ENCODE data around the gene FOXK1.

The FOXK1 gene

DNA sequence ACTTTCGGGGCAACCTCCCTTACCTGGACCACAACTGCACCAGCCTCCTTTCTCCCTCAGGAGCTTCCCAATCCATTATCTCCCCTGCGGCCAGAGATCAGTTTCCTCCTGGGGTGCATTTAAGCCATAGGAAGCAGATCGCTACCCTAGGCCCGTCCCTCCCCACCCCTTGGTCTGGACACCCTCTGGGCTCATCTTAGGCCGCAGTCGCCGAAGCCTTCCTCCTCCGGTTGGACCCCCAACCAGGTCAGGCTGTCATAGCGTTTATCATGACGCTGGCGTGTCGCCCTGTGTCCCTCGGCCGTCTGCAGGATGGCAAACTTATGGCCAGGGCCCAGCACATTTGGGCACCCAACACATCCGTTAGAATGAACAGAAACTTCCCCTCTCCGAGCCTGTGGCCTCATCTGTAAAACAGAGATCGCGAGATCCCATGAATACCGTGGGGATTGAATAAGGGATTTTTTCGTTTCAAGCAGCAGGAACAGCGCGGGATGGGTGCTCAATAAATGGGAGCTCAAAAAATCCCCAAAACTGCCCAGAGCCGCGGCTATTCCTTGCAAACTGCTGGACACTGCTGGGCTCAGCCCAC lies 92.7 kb downstream of the FOXK1 start:
- peak; percentile 48; the same call in 1 of the 2 replicates for TF ChIP-seq MZF1 (tag by site-specific recombination; IDR thresholded peaks at IDR 0.05; ENCODE audit: borderline replicate concordance)
- TF ChIP-seq OVOL3 (tag by site-specific recombination; IDR thresholded peaks at IDR 0.05), result no peak
- no peak for TF ChIP-seq ZNF510 (tag by site-specific recombination; IDR thresholded peaks at IDR 0.05; ENCODE audit: insufficient replicate concordance)
- no peak for TF ChIP-seq SALL2 (tag by site-specific recombination; IDR thresholded peaks at IDR 0.05; ENCODE audit: borderline replicate concordance)

DNA sequence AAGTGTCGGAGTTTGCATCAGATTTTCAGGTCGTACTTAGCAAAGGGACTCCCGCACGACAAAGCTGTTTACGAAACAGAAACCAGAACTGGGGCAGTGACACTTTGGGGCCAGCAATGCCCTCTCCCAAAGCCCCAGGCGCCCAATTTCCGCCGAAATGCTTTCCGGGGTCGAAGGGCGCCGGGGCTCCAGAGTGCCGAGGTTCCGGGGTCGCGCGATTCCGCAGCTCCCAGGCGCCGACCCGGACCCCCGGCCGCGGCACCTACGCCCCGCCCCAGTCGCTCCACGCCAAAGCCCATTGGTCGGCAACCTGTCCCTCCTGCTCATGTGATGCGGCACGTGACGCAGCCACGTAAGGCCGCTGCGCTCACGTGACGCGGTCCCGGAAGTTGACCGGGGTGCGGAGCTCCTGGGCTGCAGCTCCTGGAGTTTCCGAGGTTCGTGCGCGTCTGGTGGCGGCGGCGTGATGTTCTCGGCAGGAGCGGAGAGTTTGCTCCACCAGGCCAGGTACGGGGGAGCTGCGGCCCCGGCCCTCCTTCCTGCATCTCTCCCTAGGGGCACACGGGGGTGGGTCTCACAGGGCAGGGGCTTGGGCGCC lies 93.3 kb downstream of the FOXK1 start, which contains the start of gene AP5Z1:
AP5Z1 (plus strand) TSS at position 374 of the 598 bp plus-strand sequence; CDS start at position 467, 93 bp downstream.
- H3K4me3 ChIP-seq (ENCODE audit: low read depth, low read length), result peak within 1 kb of the TSS; percentile 73
- no peaks in the 10 kb centered on the region for H3K9me3 ChIP-seq (ENCODE audit: control insufficient read depth, insufficient read depth, low read depth, low read length)
- peak within 1 kb of the TSS; percentile 61; the same call in 1 of the 2 replicates for H3K27ac ChIP-seq (ENCODE audit: extremely low read depth, low read depth, low read length)
- CTCF ChIA-PET, result interaction anchor here (0.6 to 1.3 kb wide), 6 partner anchors 11 to 454 kb away, joined by 3 to 6 read pairs (median 3); partner anchors contain the start of gene RADIL
- POLR2A ChIA-PET, result interaction anchor here (0.6 to 2.1 kb wide), 18 partner anchors 8 to 340 kb away, joined by 3 to 15 read pairs (median 4); partner anchors contain the start of gene RBAK
- peaks cover 4% of the 10 kb centered on the region for H3K4me1 ChIP-seq (ENCODE audit: control insufficient read depth, insufficient read depth, low read length)
- H3K36me3 ChIP-seq (ENCODE audit: control insufficient read depth in 2 of 2, insufficient read depth in 1 of 2, low read length in 2 of 2), result peaks cover 0 to 7% of the 10 kb centered on the region in 2 experiments; a peak in 2 of 3 replicates
- peak; percentile 51; the same call in 1 of the 2 replicates for TF ChIP-seq ZNF394 (tag by site-specific recombination; IDR thresholded peaks at IDR 0.05; ENCODE audit: borderline replicate concordance)
- TF ChIP-seq ZNF558 (tag by site-specific recombination; IDR thresholded peaks at IDR 0.05), result no peak
- TF ChIP-seq, protein P1, sequence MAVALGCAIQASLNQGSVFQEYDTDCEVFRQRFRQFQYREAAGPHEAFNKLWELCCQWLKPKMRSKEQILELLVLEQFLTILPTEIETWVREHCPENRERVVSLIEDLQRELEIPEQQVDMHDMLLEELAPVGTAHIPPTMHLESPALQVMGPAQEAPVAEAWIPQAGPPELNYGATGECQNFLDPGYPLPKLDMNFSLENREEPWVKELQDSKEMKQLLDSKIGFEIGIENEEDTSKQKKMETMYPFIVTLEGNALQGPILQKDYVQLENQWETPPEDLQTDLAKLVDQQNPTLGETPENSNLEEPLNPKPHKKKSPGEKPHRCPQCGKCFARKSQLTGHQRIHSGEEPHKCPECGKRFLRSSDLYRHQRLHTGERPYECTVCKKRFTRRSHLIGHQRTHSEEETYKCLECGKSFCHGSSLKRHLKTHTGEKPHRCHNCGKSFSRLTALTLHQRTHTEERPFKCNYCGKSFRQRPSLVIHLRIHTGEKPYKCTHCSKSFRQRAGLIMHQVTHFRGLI (tag by site-specific recombination; IDR thresholded peaks at IDR 0.05), result no peak
- TF ChIP-seq ZNF76 (tag by site-specific recombination; IDR thresholded peaks at IDR 0.05; ENCODE audit: borderline replicate concordance, low read depth), result 0 out of 2 replicates have a peak, but pooled peaks have one; percentile 53
- TF ChIP-seq, protein P2, sequence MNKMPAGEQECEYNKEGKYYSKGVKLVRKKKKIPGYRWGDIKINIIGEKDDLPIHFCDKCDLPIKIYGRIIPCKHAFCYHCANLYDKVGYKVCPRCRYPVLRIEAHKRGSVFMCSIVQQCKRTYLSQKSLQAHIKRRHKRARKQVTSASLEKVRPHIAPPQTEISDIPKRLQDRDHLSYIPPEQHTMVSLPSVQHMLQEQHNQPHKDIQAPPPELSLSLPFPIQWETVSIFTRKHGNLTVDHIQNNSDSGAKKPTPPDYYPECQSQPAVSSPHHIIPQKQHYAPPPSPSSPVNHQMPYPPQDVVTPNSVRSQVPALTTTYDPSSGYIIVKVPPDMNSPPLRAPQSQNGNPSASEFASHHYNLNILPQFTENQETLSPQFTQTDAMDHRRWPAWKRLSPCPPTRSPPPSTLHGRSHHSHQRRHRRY (tag by site-specific recombination; IDR thresholded peaks at IDR 0.05), result no peak
- TF ChIP-seq, protein P3, sequence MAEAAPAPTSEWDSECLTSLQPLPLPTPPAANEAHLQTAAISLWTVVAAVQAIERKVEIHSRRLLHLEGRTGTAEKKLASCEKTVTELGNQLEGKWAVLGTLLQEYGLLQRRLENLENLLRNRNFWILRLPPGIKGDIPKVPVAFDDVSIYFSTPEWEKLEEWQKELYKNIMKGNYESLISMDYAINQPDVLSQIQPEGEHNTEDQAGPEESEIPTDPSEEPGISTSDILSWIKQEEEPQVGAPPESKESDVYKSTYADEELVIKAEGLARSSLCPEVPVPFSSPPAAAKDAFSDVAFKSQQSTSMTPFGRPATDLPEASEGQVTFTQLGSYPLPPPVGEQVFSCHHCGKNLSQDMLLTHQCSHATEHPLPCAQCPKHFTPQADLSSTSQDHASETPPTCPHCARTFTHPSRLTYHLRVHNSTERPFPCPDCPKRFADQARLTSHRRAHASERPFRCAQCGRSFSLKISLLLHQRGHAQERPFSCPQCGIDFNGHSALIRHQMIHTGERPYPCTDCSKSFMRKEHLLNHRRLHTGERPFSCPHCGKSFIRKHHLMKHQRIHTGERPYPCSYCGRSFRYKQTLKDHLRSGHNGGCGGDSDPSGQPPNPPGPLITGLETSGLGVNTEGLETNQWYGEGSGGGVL (tag by site-specific recombination; IDR thresholded peaks at IDR 0.05), result no peak
- peak; percentile 90 for TF ChIP-seq ZBTB8A (tag by site-specific recombination; IDR thresholded peaks at IDR 0.05)
- TF ChIP-seq ZNF202 (tag by site-specific recombination; IDR thresholded peaks at IDR 0.05; ENCODE audit: borderline replicate concordance), result no peak
- TF ChIP-seq ZNF561 (tag by site-specific recombination; IDR thresholded peaks at IDR 0.05; ENCODE audit: borderline replicate concordance), result peak; percentile 87
- TF ChIP-seq, protein P4, sequence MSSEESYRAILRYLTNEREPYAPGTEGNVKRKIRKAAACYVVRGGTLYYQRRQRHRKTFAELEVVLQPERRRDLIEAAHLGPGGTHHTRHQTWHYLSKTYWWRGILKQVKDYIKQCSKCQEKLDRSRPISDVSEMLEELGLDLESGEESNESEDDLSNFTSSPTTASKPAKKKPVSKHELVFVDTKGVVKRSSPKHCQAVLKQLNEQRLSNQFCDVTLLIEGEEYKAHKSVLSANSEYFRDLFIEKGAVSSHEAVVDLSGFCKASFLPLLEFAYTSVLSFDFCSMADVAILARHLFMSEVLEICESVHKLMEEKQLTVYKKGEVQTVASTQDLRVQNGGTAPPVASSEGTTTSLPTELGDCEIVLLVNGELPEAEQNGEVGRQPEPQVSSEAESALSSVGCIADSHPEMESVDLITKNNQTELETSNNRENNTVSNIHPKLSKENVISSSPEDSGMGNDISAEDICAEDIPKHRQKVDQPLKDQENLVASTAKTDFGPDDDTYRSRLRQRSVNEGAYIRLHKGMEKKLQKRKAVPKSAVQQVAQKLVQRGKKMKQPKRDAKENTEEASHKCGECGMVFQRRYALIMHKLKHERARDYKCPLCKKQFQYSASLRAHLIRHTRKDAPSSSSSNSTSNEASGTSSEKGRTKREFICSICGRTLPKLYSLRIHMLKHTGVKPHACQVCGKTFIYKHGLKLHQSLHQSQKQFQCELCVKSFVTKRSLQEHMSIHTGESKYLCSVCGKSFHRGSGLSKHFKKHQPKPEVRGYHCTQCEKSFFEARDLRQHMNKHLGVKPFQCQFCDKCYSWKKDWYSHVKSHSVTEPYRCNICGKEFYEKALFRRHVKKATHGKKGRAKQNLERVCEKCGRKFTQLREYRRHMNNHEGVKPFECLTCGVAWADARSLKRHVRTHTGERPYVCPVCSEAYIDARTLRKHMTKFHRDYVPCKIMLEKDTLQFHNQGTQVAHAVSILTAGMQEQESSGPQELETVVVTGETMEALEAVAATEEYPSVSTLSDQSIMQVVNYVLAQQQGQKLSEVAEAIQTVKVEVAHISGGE (tag by site-specific recombination; conservative IDR thresholded peaks at IDR 0.05; ENCODE audit: low read depth), result peak; percentile 95
- no peak for TF ChIP-seq ZNF239 (tag by site-specific recombination; IDR thresholded peaks at IDR 0.05)
- peak; percentile 67 for TF ChIP-seq GLIS2 (tag by site-specific recombination; IDR thresholded peaks at IDR 0.05)
- TF ChIP-seq, protein P5, sequence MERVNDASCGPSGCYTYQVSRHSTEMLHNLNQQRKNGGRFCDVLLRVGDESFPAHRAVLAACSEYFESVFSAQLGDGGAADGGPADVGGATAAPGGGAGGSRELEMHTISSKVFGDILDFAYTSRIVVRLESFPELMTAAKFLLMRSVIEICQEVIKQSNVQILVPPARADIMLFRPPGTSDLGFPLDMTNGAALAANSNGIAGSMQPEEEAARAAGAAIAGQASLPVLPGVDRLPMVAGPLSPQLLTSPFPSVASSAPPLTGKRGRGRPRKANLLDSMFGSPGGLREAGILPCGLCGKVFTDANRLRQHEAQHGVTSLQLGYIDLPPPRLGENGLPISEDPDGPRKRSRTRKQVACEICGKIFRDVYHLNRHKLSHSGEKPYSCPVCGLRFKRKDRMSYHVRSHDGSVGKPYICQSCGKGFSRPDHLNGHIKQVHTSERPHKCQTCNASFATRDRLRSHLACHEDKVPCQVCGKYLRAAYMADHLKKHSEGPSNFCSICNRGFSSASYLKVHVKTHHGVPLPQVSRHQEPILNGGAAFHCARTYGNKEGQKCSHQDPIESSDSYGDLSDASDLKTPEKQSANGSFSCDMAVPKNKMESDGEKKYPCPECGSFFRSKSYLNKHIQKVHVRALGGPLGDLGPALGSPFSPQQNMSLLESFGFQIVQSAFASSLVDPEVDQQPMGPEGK (tag by site-specific recombination; IDR thresholded peaks at IDR 0.05), result peak; percentile 60
- 0 out of 2 replicates have a peak, but pooled peaks have one; percentile 12 for TF ChIP-seq ZSCAN30 (tag by site-specific recombination; IDR thresholded peaks at IDR 0.05)
- TF ChIP-seq GLIS1 (tag by site-specific recombination; IDR thresholded peaks at IDR 0.05), result peak; percentile 54
- TF ChIP-seq SP3 (tag by site-specific recombination; IDR thresholded peaks at IDR 0.05), result peak; percentile 75

More for the DNA sequence above, 92.7 kb downstream of the FOXK1 start:
- H3K4me1 ChIP-seq (ENCODE audit: control insufficient read depth, insufficient read depth, low read length), result peaks cover 4% of the 10 kb centered on the region
- H3K27ac ChIP-seq (ENCODE audit: extremely low read depth, low read depth, low read length), result peak overlapping the region; percentile 61; the same call in 1 of the 2 replicates
- peaks cover 0 to 7% of the 10 kb centered on the region in 2 experiments; a peak in 2 of 3 replicates for H3K36me3 ChIP-seq (ENCODE audit: control insufficient read depth in 2 of 2, insufficient read depth in 1 of 2, low read length in 2 of 2)
- no peaks in the 10 kb centered on the region for H3K9me3 ChIP-seq (ENCODE audit: control insufficient read depth, insufficient read depth, low read depth, low read length)
- POLR2A ChIA-PET, result interaction anchor here (0.6 to 2.1 kb wide), 15 partner anchors 9 to 298 kb away, joined by 3 to 15 read pairs (median 4); partner anchors contain the start of gene RBAK
- peak overlapping the region; percentile 73 for H3K4me3 ChIP-seq (ENCODE audit: low read depth, low read length)
- CTCF ChIA-PET, result interaction anchor here (0.7 to 1.3 kb wide), 5 partner anchors 11 to 453 kb away, joined by 3 to 6 read pairs (median 3); partner anchors contain the start of gene RADIL
